GM12878 (cell line): ENCODE measurements around the gene TPCN2.

Experiments
- CEBPZ ChIP-seq: fragments of 150-350 bp; IDR thresholded peaks from 2 replicates; pipeline ENCODE4 v1.6.1; 2016; ENCODE audit warnings: low read depth, low read length
- CTCF ChIP-seq, 3 experiments: IDR thresholded peaks in 2 of 3; conservative IDR thresholded peaks in 1 of 3; 2 replicates each; pipeline ENCODE4 v1.5.1; 2011; ENCODE audit warnings: low read depth in 3 of 3, low read length in 3 of 3, mild to moderate bottlenecking in 3 of 3, control low read depth in 2 of 3, moderate library complexity in 2 of 3, inconsistent platforms in 1 of 3, mixed read lengths in 1 of 3; ENCODE audit not compliant: control insufficient read depth in 2 of 3, insufficient read depth in 1 of 3; ENCODE audit errors: extremely low read depth in 1 of 3
- HSF1 ChIP-seq: fragments of 150-350 bp; IDR thresholded peaks from 2 replicates; pipeline ENCODE4 v1.6.1; 2014; ENCODE audit warnings: mild to moderate bottlenecking, low read depth, low read length
- JUNB ChIP-seq: IDR thresholded peaks from 2 replicates; pipeline ENCODE4 v1.6.1; 2016; ENCODE audit warnings: antibody characterized with exemption, mild to moderate bottlenecking
- MAX ChIP-seq: IDR thresholded peaks from 2 replicates; pipeline ENCODE4 v1.6.1; 2012; ENCODE audit warnings: low read depth, low read length, improper control_type of control experiment
- NFYB ChIP-seq: IDR thresholded peaks from 2 replicates; pipeline ENCODE4 v1.6.1; 2011; ENCODE audit warnings: low read depth, mild to moderate bottlenecking, low read length, improper control_type of control experiment, moderate library complexity; ENCODE audit not compliant: insufficient read depth
- NR2C2 ChIP-seq: IDR thresholded peaks from 2 replicates; pipeline ENCODE4 v1.6.1; 2011; ENCODE audit warnings: borderline replicate concordance, low read depth; ENCODE audit not compliant: control insufficient read depth, insufficient read length
- NRF1 ChIP-seq: conservative IDR thresholded peaks from 2 replicates; pipeline ENCODE4 v1.6.1; 2011; ENCODE audit warnings: mild to moderate bottlenecking, low read depth, low read length, improper control_type of control experiment
- POLR2A ChIP-seq: IDR thresholded peaks from 2 replicates; pipeline ENCODE4 v1.6.1; 2011; ENCODE audit warnings: low read depth, mild to moderate bottlenecking, low read length
- RAD21 ChIP-seq: IDR thresholded peaks from 2 replicates; pipeline ENCODE4 v1.6.1; 2011; ENCODE audit warnings: mild to moderate bottlenecking, low read depth, low read length, moderate library complexity; ENCODE audit not compliant: insufficient read depth
- SIN3A ChIP-seq: IDR thresholded peaks from 2 replicates; pipeline ENCODE4 v1.6.1; 2012; ENCODE audit warnings: low read depth, low read length, improper control_type of control experiment
- SMC3 ChIP-seq: IDR thresholded peaks from 2 replicates; pipeline ENCODE4 v1.6.1; 2011; ENCODE audit warnings: low read length, improper control_type of control experiment, borderline replicate concordance
- TAF1 ChIP-seq: IDR thresholded peaks from 2 replicates; pipeline ENCODE4 v1.6.1; 2011; ENCODE audit warnings: mild to moderate bottlenecking, low read depth, low read length, borderline replicate concordance

- TF ChIP-seq CEBPZ (no peak), NRF1 (no peak), NFYB (no peak), SMC3 (no peak), SIN3A (no peak), MAX (no peak), CTCF (IDR thresholded peaks at IDR 0.05 in 2 of 3, conservative IDR thresholded peaks at IDR 0.05 in 1 of 3; ENCODE audit: control insufficient read depth in 2 of 3, extremely low read depth in 1 of 3, insufficient read depth in 1 of 3, low read depth in 3 of 3, low read length in 3 of 3) (no peak), NR2C2 (no peak), RAD21 (no peak), JUNB (no peak), POLR2A (no peak), HSF1 (no peak), TAF1 (no peak)
These were observed 91.9 kb downstream of the TPCN2 start for GRCh38 chr11:69140635-69141034.
